HG03460 (cell line): ENCODE data around the gene GLRX.
A peak's percentile ranks its signal among the peaks of the same experiment; 100 is the strongest.

ENCODE experiments used
- ATAC-seq: cut with Tn5 transposase; IDR thresholded peaks from one replicate; pipeline ENCODE4 v1.9.1; 2021; ENCODE audit not compliant: unreplicated experiment

GLRX gene, protein sequence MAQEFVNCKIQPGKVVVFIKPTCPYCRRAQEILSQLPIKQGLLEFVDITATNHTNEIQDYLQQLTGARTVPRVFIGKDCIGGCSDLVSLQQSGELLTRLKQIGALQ

DNA sequence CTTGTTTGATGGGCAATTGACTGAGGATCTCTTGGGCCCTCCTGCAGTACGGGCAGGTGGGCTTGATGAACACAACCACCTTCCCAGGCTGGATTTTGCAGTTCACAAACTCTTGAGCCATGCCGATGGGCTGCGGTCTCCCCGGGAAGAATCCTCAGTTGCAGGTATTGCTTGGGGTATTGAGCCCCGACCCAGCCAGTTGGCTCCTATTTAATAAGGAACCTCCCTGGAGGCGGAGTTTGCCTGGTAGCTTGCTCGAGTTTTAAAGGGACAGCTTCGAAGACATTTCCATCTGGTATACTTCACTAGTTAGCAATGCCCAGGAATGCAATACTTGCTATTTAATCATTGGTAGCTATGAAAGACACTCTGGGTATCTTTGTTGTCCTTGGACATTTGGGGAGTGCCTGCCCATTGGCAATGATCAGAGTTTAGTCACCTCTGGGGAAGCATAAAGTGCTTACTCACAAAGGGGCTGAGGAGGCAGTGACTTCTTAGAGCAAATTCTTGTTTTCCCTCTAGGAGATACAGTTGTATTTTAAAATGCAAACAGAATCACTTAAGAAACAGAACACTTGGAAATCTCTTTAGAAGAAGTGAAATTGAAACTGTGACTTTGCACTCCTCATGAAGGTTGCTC, at the start of gene GLRX:
Gene GLRX (minus strand): TSS at position 185 of the 640 bp plus-strand sequence. CDS start 64 bp downstream, at position 121.
- peak; percentile 43 for ATAC-seq

DNA sequence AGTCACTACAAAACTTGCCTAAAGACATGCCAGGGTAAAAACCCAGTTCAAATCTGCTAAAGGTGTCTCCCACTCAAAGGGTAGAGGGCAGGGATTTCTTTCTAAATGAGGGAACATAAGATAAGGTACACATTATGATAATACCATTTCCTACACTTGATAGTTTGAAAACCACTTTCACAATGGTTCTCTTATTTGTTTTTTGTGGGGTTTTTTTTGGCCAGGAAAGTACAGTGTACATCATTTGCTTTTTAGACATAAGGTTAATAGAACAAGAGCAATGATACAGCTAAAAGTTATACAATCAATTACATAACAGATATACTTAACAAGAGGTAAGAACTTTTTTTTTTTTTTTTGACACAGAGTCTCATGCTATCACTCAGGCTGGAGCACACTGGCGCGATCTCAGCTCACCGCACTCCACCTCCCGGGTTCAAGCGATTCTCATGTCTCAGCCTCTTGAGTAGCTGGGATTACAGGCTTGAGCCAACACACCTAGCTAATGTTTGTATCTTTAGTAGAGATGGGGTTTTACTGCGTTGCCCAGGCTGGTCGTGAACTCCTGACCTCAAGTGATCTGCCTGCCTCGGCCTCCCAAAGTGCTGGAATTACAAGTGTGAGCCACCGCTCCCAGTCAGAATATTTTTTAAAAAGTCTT, 48.8 kb upstream of the GLRX start:
- no peak for ATAC-seq

DNA sequence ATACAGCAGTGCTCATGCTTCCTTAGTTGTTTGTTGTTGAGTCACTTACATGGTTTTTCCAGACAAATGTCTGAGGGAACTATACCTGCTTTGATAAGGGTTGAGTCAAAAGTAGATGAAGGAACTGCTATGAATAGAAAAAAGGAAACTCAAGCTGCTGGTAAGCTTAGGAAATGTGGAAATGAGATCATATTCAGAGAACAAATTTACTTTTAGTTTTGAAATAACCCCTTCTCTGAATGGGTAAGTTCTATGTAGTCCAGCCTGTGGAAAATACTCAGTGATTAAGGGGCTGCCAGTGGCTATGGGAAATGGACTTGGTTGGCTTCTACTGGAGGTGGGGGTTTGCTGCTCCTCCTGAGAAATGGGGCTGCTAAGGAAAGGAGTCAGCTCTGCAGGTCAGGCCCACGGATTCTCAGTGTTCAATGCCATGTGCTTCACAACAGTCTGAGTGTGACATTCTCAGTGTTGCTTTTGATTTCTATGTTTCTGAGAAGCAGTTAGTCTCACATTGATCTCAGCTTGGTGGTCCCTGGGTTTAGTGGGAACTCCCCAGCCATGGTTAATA, 47.7 kb upstream of the GLRX start:
- peak; percentile 53 for ATAC-seq

DNA sequence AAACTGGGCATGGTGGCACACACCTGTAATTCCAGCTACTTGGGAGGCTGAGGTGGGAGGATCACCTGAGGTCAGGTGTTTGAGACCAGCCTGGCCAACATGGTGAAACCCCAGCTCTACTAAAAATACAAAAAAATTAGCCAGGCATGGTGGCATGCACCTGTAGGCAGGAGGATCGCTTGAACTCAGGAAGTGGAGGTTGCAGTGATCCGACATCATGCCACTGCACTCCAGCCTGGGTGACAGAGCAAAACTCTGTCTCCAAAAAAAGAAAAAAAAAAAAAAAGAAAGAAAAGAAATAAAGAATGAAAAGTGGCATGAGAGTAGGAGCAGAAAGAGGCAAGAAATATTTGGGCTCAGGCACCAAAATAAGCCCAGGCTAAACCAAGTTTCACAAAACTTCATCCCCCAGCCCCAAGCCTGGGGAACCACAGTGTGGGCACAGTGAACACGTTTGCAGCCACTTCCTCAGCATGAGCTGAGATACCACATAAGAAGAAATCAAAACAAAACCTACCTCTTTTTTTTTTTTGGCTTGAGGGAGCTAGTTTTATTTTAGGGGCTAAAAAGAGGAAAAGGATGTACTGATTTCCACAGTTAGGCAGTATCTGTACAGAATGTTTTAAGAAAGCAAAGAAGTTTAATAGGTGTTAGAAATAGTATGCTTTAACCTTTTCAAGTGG, 46.8 kb upstream of the GLRX start:
- ATAC-seq: peak; percentile 61

DNA sequence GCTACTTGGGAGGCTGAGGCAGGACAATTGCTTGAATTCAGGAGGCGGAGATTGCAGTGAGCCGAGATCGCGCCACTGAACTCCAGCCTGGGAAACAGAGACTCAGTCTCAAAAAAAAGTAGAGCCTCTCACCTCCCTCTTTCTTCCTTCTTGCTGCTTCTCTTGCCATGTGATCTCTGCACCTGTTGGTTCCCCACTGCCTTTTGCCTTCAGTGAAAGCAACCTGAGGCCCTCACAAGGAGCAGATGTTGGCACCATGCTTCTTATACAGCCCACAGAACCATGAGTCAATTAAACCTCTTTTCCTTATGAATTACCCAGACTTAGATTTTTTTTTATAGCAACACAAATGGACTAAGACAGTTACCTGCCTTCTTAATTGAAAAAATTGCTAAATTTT, 45.6 kb upstream of the GLRX start:
- ATAC-seq: no peak

DNA sequence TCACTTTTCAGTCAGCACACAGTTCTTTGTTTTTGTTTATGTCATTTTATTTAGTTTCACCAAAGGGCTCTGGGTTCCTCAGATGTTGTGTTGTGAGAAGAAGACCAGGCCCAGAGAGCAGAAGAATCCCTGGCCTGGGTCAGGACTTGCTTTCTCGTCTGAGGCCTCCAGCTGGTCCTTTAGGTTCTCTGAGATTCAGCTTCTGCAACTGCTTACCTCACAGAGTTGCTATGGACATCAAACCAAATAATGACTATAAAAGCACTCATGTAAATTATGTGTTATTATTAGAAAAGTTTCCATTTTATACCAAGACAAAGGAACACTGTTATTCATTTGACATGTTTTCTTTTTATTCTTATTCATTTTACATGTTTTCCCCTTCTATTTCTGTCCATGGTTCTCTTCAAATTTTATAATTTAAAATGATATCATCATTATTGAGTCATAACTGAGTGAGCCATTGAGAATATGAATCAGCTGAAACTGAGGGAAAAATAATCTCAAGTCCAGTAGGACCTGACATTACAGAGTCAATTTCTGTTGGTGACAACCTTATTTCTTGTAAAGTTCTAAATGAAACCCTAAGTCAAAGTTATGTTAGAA, 44.0 kb upstream of the GLRX start:
- ATAC-seq: no peak

DNA sequence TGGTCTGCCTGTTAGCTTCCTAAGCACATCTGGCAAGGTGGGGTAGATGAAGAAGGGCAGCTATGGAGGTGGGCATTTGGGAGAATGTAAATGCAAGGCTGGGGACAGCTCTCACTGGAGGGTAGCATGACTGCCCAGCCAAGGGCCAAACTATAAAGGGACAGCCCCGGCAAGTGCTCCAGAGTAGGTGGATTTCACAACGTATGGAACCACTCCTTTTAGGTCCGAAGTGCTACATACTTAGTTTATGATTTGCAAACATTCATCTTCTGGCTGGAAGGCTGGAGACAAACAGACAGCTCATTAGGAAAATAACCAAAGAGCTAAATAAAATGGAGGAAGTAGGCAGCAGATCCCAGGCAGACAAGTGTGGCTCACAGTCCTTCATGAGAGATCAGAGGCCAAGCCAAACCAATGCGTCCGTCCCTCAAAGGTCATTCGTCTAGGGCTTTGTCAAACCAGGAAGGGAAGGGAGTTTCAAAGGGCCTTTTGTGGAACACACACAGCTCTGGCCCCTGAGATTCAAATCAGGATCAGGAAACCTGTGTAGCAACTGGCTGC, 42.5 kb upstream of the GLRX start:
- no peak for ATAC-seq

DNA sequence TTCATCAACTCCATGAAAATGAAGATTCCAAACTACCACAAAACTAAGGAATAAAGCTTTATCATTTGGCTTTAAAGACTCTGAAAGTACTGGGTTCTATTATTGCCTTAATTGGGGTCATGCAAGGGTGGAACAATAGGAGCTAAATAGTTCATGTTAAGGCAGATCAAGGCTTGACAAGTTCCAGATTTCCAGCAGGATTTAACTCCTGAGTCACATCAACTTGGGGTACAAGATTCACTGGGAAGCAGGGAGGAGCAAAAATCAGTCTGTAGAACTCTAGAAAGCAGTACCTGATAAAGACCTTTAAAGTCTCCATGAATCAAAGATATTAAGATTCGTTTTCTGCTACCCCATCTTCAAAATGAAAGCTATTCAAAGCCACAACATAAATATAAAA, 41.9 kb upstream of the GLRX start:
- no peak for ATAC-seq

DNA sequence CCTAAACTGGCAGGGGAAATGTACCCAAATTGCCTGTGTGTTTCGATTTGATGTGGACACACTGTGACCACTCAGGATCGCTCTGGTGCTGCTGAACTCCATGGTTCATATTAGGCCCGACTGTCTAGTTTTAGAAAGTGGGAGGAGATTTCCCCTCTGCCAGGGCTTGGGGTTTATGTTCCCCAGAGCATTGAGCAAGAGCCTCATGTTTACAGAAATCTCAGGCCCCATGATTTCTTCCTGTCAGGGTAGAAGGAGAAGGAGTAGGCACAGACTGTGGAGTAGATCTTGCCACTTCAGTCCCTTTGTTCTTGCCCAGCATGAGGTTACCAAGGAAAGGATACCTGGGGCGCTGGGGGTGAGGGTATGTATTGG, 40.8 kb upstream of the GLRX start:
- no peak for ATAC-seq

DNA sequence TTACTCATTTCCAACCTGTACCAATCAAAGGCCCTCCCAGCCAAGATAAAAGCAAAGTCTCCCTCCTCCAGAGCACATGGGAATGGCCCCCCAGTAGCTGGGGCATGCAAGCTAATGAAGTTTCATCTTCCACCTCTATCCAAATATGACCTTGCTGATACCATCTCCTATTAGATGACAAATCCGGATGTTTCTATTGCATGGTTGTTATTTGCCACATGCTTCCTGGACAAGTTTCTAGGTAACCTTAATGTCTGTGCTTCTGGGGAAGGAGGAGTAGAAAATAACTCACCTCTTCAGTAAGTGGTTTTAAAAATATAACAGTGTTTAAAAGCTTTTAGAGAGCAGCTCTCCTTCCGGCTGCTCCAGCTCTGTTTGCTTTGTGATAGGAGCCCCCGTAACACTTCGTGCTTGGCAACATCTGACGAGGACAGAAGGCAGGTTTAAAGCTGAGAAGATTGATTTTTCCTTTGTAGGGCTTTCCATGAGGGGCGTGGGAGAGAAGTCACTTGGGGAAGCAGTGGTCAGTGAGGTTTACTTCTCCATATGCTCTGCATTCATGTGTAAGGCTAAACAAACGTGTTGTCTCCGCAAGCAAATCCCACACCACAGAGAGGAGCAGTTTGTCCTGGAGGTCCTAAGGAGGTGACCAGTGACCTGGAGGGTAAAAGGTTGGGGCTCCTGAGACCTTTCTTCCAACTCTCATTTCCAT, 40.3 kb upstream of the GLRX start:
- no peak for ATAC-seq

DNA sequence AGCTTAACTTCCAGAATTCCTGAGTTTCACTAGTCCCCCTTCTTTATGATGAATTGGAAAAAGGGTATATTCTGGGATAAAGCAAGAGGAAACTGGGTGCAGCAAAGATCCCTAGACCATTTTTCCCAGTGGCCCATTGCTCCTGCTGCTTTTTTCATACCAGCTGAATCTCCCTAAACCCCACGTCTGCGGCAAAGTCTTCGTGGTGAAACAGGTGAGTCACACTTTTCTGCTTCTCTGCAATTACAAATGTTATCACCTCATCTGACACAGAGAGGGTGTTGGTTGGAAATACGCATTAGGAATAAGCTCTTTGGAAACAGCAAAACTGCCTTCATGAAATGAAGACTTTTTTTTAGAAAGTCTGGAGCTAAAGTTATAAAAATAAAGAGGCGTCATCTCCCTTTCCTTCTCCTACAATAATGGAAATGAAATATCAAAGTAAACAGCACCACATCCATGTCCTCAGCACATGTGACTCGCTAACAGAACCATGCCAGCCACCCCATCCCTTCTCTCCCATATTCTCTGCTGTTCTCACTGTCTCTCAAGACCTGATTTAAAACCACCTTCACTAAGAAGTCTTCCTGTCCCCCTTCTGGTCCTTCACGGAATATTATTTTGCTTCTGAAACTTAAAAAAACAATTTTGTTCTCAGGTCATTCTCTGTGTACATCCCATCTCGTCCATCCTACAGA, 39.5 kb upstream of the GLRX start:
- no peak for ATAC-seq

DNA sequence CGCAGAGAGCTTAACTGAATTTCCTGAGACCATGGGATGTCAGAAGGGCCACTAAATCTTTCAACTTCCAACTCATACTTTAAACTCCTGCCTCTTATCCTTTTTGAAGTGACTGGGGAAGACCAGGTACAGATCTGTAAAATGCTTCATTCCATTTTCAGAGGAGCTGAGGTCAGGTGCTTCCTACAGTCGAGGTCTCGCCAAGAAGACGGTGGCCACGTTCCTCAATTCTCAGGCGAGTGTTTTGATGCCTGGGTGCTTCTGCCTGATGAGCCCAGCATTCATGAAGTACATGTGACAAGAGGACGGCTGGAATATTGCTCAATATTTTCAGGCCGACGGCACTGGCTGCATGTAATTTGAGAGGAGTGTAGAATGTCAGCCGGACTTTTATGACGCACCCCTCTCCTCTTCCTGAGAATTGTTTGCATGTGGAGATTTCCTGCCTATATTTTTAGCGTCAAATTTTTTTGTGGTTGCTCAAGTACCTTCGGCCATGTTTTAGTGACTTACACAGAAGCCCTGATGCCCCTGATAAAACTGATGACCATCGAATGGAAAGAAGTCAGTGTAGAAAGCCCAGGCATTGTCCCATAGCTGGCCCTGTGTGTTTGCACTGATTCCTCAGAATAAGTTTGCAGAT, 38.8 kb upstream of the GLRX start:
- no peak for ATAC-seq

DNA sequence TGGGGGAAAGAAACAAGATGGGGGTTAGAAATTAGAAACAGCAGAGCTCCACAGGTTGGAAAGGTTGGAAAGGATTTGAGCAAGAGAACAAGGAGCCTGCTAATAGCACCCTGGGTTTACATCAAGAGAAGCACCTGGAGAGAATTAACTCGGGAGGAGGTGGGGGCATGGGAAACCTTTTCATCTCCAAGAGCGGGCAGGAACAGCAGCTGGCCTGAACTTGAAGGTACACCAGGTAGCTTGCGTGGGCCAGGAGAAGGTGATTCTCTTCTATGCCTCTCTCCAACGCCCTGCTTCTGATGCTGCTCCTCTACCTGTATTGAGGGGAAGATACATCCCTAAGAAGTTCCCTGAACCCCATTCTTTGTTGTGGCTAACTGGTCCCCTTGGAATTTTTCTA, 37.1 kb upstream of the GLRX start:
- ATAC-seq: no peak

DNA sequence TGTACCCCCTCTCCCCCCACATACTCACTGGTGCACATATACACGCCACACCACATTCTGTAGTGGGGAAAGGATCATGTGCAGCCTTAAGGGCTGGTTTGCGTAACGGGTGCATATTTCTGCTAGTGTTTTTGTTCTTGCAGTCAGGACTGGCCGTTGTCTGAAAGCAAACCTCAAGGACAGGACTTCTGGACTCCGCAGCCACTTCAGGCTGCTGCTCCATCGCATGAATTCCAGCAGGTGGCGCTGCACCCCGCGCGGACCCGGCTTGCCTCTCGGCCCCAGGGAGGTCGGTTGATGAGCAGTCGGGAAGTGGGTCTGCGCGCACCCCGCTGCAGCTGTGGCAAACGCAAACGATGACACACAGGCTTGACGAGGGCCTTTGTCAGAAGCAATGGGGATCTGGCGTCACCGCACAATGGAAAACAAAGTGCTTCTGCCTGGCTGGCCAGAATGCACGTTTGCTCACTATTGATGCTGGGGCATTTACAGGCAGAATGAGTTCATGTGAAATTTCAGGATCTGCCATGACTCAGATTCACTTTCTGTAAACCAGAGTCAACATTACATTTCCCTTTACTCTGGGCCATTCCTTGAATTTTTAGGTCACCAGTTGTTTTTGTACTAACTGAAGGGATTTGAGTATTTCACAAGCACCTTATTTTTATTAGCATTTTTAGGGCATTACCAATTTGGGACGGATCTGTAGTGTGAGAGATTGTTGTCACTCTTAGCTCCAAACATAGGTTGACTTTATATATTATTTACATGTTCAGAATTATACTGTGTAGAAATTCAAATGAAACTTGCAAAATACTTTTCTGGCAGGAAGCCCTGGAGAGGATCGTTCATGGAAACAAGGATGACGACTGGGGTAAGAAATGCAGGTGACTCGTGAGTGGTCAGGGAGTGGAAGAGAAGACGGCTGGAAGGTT, 36.4 kb upstream of the GLRX start:
- peak; percentile 86 for ATAC-seq

DNA sequence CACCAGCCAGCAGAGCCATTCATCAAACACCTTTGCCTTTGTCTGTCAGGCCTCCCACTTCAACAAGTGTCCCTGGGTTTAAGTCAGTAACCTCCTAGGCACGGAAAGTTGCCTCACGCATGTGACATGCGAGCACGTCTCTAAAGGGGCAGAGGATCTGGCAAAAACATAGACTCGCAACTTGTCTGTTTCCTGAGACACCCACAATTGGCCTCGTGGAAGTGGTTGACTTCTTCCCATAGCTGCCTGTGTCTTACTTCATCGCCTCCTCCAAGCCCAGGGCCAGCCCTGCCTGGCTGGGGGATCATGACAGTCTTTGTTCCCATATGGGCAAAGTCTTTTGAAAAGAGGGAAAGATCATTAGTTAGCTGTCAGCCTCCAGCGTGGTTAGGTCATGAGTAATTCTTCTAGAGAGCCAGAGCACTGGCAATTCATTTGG, 35.5 kb upstream of the GLRX start:
- ATAC-seq: no peak

DNA sequence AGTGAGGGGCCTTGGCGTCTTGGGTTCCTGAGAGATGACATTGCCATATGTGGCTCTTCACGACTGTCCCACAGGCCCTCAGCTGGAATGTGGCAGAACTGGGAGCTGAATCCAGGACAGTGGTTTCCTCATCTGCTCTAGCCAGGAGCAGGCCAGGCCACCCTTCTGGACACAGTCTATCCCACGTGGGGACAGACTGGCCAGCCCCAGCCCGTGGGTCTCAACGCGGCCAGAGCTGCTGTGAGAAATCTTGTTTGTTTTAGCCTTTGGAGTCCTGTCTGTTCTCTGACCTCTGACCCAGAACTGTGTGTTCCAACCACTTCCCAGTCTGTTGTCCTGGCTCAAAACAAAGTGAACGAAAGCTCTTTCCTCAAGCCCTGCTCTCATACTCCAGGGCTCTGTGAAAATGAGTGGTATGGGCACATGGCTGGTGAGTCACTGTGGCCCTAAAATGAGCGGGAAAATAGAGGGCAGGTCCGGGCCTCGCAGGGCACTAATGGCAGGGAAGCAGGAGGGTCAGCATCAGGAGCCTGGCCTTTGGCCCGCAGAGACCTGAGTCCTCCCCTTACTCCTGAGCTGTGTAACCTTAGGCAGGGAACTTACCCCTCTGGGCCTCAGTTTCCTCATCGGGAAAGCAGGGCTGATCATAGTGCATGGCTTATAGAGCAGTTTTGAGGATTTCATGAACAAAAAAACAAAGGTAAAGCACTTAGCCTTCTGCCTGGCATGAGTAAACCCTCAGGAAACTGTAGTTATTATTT, 34.8 kb upstream of the GLRX start:
- ATAC-seq: no peak

DNA sequence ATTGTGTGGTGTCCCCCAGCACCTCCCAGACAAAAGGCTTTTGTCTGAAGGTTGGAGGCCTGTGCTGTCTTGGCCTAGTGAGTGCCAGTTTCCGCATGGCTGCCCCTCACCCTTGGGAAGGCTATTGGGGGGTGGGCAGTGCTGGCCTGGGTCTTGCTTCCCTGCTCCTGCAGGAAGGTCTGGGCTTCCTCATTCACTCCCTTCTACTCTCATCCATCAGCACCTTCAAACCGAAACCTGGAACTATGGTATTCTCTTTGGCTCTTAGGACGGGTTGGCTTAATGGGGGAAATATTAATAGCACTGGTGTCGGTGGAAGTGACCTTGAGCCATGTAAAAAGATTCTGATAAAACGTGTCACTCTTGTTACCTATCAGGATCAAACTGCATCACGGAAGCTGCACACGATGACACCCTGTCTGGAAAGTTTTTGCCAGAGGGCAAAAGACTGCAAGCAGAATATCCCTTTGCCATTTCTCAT, 34.0 kb upstream of the GLRX start:
- ATAC-seq: no peak
